HG03378 (cell line): Measurements from ENCODE around the gene RUFY2.
"Not testable (repeated sequence)": the region's sequence is repeated elsewhere in the genome, so short reads cannot be mapped to it uniquely, and the experiment has no call there.

ENCODE experiments used
- ATAC-seq: cut with Tn5 transposase; IDR thresholded peaks from one replicate; pipeline ENCODE4 v1.9.1; 2021; ENCODE audit warnings: mild to moderate bottlenecking, moderate library complexity; ENCODE audit not compliant: unreplicated experiment

The RUFY2 gene

GRCh38 chr10:68329506-68329861 is 77.6 kb downstream of the RUFY2 start:
- no peak for ATAC-seq

GRCh38 chr10:68327889-68328786 is 78.9 kb downstream of the RUFY2 start:
- no peak for ATAC-seq

GRCh38 chr10:68324396-68324795 is 82.7 kb downstream of the RUFY2 start:
- ATAC-seq, result not testable (repeated sequence)

- no peak for ATAC-seq
Measured at GRCh38 chr10:68318331-68319059, 88.6 kb downstream of the RUFY2 start.

GRCh38 chr10:68315582-68315981 is 91.5 kb downstream of the RUFY2 start:
- ATAC-seq, result no peak

GRCh38 chr10:68314930-68315329 is 92.1 kb downstream of the RUFY2 start:
- ATAC-seq, result not testable (repeated sequence)

- no peak for ATAC-seq
Measured at GRCh38 chr10:68310531-68310930, 96.5 kb downstream of the RUFY2 start.

GRCh38 chr10:68305854-68306253 is 101.2 kb downstream of the RUFY2 start:
- no peak for ATAC-seq

GRCh38 chr10:68303849-68304412 is 103.1 kb downstream of the RUFY2 start:
- ATAC-seq, result no peak

- ATAC-seq, result no peak
Measured at GRCh38 chr10:68302871-68303270, 104.2 kb downstream of the RUFY2 start.

- ATAC-seq, result peak; percentile 15
Measured at GRCh38 chr10:68302503-68302823, 104.6 kb downstream of the RUFY2 start.

GRCh38 chr10:68301790-68302502 is 105.1 kb downstream of the RUFY2 start:
- ATAC-seq, result peak; percentile 56

GRCh38 chr10:68301301-68301700 is 105.8 kb downstream of the RUFY2 start:
- no peak for ATAC-seq

GRCh38 chr10:68296843-68297663 is 110.0 kb downstream of the RUFY2 start:
- ATAC-seq, result no peak
